HepG2 (cell line): ENCODE data around the gene ANKRD40. TPM values are rescaled to one million over a fixed set of nuclear protein-coding genes. Genes with fewer than 3 reads are reported as not detected.

Experiments used
- ARNT2 ChIP-seq: sonication (generic); formaldehyde crosslinking; IDR thresholded peaks from 2 replicates; pipeline ENCODE4 v1.8.0; 2022; ENCODE audit warnings: mild to moderate bottlenecking, low read depth, missing genetic modification reagents, moderate library complexity
- CBX2 ChIP-seq, 2 experiments: fragments of 200-600 bp in 1 of 2; sonication (generic); formaldehyde crosslinking in 1 of 2; IDR thresholded peaks; 2 replicates each; pipeline versions ENCODE4 v1.7.0 to v1.8.1; 2018 to 2022; ENCODE audit warnings: low read depth in 2 of 2, low read length in 1 of 2, mild to moderate bottlenecking in 1 of 2, missing genetic modification reagents in 1 of 2
- DNMT1 ChIP-seq: sonication (generic); formaldehyde crosslinking; IDR thresholded peaks from 2 replicates; pipeline ENCODE4 v1.5.1; 2020; ENCODE audit warnings: mild to moderate bottlenecking, missing genetic modification reagents
- FOXA1 ChIP-seq, 2 experiments: fragments of 450-650 bp in 1 of 2; sonication (generic) in 1 of 2; formaldehyde crosslinking in 1 of 2; IDR thresholded peaks; 2 replicates each; pipeline versions ENCODE4 v1.4.0 to v1.6.1; 2016 to 2020; ENCODE audit warnings: missing genetic modification reagents in 1 of 2
- FOXO1 ChIP-seq: sonication (generic); formaldehyde crosslinking; IDR thresholded peaks from 2 replicates; pipeline ENCODE4 v1.4.0; 2020; ENCODE audit warnings: missing genetic modification reagents
- MNT ChIP-seq: fragments of 450-650 bp; IDR thresholded peaks from 2 replicates; pipeline ENCODE4 v1.6.1; 2016
- MTF1 ChIP-seq: sonication (generic); formaldehyde crosslinking; IDR thresholded peaks from 2 replicates; pipeline ENCODE4 v1.5.0; 2020; ENCODE audit warnings: missing genetic modification reagents
- NKX3-1 ChIP-seq: sonication (generic); formaldehyde crosslinking; IDR thresholded peaks from 2 replicates; pipeline ENCODE4 v1.5.0; 2020; ENCODE audit warnings: missing genetic modification reagents
- NPAS2 ChIP-seq: sonication (generic); formaldehyde crosslinking; IDR thresholded peaks from 2 replicates; pipeline ENCODE4 v1.8.0; 2022; ENCODE audit warnings: mild to moderate bottlenecking, missing genetic modification reagents, borderline replicate concordance
- PCBP1 ChIP-seq: fragments of 200-400 bp; formaldehyde crosslinking; IDR thresholded peaks from 2 replicates; pipeline ENCODE4 v1.6.1; 2017; ENCODE audit warnings: mild to moderate bottlenecking, low read depth, low read length, borderline replicate concordance
- PCBP2 ChIP-seq: fragments of 200-400 bp; formaldehyde crosslinking; optimal IDR thresholded peaks from 2 replicates; pipeline ENCODE3; 2018; ENCODE audit warnings: low read length, low read depth; ENCODE audit not compliant: poor library complexity, severe bottlenecking
- RBAK ChIP-seq: sonication (generic); formaldehyde crosslinking; IDR thresholded peaks from 2 replicates; pipeline ENCODE4 v1.5.1; 2020; ENCODE audit warnings: mild to moderate bottlenecking, missing genetic modification reagents
- SIN3A ChIP-seq: IDR thresholded peaks from 2 replicates; pipeline ENCODE4 v1.6.1; 2011; ENCODE audit warnings: low read depth, mild to moderate bottlenecking, control low read depth, low read length, borderline replicate concordance
- YEATS2 ChIP-seq: sonication (generic); formaldehyde crosslinking; IDR thresholded peaks from 2 replicates; pipeline ENCODE4 v1.4.0; 2020; ENCODE audit warnings: missing genetic modification reagents, borderline replicate concordance
- ZBTB39 ChIP-seq: sonication (generic); formaldehyde crosslinking; IDR thresholded peaks from 2 replicates; pipeline ENCODE4 v1.5.0; 2020; ENCODE audit warnings: missing genetic modification reagents
- ZC3H13 ChIP-seq: sonication (generic); formaldehyde crosslinking; IDR thresholded peaks from 2 replicates; pipeline ENCODE4 v1.8.1; 2023; ENCODE audit warnings: mild to moderate bottlenecking, missing genetic modification reagents, moderate library complexity
- ZNF296 ChIP-seq: sonication (generic); formaldehyde crosslinking; conservative IDR thresholded peaks from 2 replicates; pipeline ENCODE4 v1.5.0; 2020; ENCODE audit warnings: mild to moderate bottlenecking, missing genetic modification reagents
- ZNF512B ChIP-seq: sonication (generic); formaldehyde crosslinking; IDR thresholded peaks from 2 replicates; pipeline ENCODE4 v1.5.1; 2020; ENCODE audit warnings: missing genetic modification reagents, mild to moderate bottlenecking, borderline replicate concordance
- ZNF597 ChIP-seq: sonication (generic); formaldehyde crosslinking; IDR thresholded peaks from 2 replicates; pipeline ENCODE4 v1.5.0; 2020; ENCODE audit warnings: missing genetic modification reagents
- ZNF672 ChIP-seq: sonication (generic); formaldehyde crosslinking; IDR thresholded peaks from 2 replicates; pipeline ENCODE4 v1.8.1; 2022; ENCODE audit warnings: missing genetic modification reagents
- polyA plus RNA-seq, 8 experiments: library from polyadenylated mRNA; depleted of rRNA in 3 of 8; stranded (reverse) in 7 of 8; unstranded in 1 of 8; fragments of >200 nt; fragmentation: Illumina TruSeq in 4 of 8; extraction: Trizol in 4 of 8; gene quantifications; 2 replicates each; pipeline versions ENCODE4 v1.2.1 to v1.2.3, GENCODE V29; 2011 to 2016; ENCODE audit warnings: low read depth in 4 of 8, missing spikeins in 1 of 8, mixed read lengths in 1 of 8; ENCODE audit not compliant: insufficient read depth in 1 of 8
- total RNA-seq, 5 experiments: library from RNA; depleted of rRNA; stranded (reverse); fragments of >200 nt; fragmentation: Illumina TruSeq; extraction: Trizol; gene quantifications; 2 replicates each; pipeline ENCODE4 v1.2.3, GENCODE V29; 2016; ENCODE audit warnings: low read depth in 1 of 5

The ANKRD40 gene
- total and polyA plus RNA-seq, 2 of the 13 experiments (the other 11 are each of a cell fraction or from before 2014, with no cell fraction given), result 35.0 to 46.4 TPM

GRCh38 chr17:50667259-50668024 lies 40.3 kb downstream of the ANKRD40 start (continued):
- TF ChIP-seq CBX2 (IDR thresholded peaks at IDR 0.05; ENCODE audit: low read depth, low read length) (no peak), CBX2 (CRISPR knock-in tag; IDR thresholded peaks at IDR 0.05; ENCODE audit: low read depth) (no peak), ARNT2 (CRISPR knock-in tag) (no peak), FOXO1 (CRISPR knock-in tag) (no peak), ZC3H13 (CRISPR knock-in tag) (no peak), PCBP1 (no peak), NPAS2 (CRISPR knock-in tag) (no peak), FOXA1 (IDR thresholded peaks at IDR 0.05) (no peak), FOXA1 (CRISPR knock-in tag; IDR thresholded peaks at IDR 0.05) (no peak), ZNF296 (CRISPR knock-in tag) (no peak), MTF1 (CRISPR knock-in tag) (no peak), ZNF597 (CRISPR knock-in tag) (no peak), ZNF512B (CRISPR knock-in tag) (no peak), ZNF672 (CRISPR knock-in tag) (no peak), YEATS2 (CRISPR knock-in tag) (no peak), DNMT1 (CRISPR knock-in tag) (no peak), SIN3A (no peak), ZBTB39 (CRISPR knock-in tag) (no peak), MNT (no peak), PCBP2 (no peak), RBAK (no peak), NKX3-1 (no peak)
